MG63 (cell line): ENCODE results near the gene SPTBN5. TPM values are rescaled to one million over a fixed set of nuclear protein-coding genes. Genes with fewer than 3 reads are reported as not detected.

Experiments used
- DNase-seq: peaks from one replicate; pipeline ENCODE4 v3.0.0-alpha.2; 2020
- H3K27me3 ChIP-seq: fragments of 250-450 bp; sonication (Bioruptor Pico); 2 replicates; pipeline ENCODE4 v1.5.1; 2020; ENCODE audit warnings: mild to moderate bottlenecking, moderate library complexity
- H3K36me3 ChIP-seq: fragments of 250-450 bp; sonication (Bioruptor Pico); 2 replicates; pipeline ENCODE4 v1.5.1; 2020; ENCODE audit warnings: mild to moderate bottlenecking, moderate library complexity
- H3K4me3 ChIP-seq: fragments of 250-450 bp; sonication (Bioruptor Pico); 2 replicates; pipeline ENCODE4 v1.5.1; 2020; ENCODE audit warnings: mild to moderate bottlenecking, moderate library complexity
- H3K9me3 ChIP-seq: fragments of 250-450 bp; sonication (Bioruptor Pico); 2 replicates; pipeline ENCODE4 v1.5.1; 2020; ENCODE audit warnings: mild to moderate bottlenecking, moderate library complexity
- total RNA-seq: library from RNA; depleted of rRNA; stranded (reverse); fragments of >200 nt; shearing (Covaris generic); gene quantifications from 2 replicates; pipeline ENCODE4 v1.2.3, GENCODE V29; 2014; ENCODE audit warnings: low replicate concordance

The SPTBN5 gene
- total RNA-seq, 1 experiment from 2014 or later: 3.4 TPM

DNA sequence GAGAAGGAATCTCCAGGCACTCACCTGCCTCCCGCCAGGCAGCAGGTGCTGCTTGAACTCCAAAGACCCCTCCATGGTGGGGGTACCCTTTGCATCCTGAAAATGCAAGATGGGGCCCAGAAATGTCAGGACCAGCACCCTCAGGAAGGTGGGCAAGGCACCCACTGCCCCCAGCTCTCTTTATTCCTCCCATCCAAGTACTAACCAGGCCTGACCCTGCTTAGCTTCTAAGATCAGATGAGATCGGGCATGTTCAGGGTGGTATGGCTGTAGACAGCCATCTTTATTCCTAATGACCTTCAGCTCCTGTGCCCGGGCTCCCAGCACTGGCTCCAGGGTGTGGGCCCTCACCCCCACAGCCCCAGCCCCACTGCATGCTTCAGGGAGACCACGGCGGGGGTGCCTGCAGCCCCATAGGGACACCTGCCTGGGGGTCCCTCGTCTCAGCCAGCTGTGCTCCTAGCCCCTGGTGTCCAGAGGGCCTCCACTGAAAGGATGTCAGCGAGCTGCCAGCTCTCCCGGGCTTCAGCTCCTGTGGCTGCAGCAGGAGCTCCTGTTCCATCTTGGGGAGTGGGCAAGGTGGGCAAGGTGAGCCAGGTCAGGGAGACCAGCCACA lies 42.0 kb downstream of the SPTBN5 start:
- DNase-seq: no peak
- Histone ChIP-seq H3K9me3 (no peaks in the 10 kb centered on the region), H3K36me3 (no peaks in the 10 kb centered on the region), H3K27me3 (no peaks in the 10 kb centered on the region), H3K4me3 (no peak overlapping the region)

DNA sequence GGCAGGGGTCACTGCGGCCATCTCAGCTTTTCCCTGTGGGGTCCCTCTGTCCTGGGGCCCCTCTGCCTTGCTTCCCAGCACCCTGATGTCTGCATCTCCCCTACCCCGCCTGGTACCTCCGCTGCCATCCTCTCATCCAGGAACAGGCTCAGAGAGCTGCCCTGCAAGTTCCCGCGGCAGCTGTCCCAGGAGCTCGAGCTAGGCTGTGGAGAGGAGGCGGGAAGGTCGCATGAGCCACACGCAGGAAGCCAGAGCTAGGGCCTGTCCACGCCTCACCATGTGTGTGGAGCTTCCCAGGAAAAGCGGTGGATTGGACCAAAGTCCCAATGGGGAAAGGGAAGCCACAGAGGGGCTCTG lies 42.7 kb downstream of the SPTBN5 start:
- no peak for DNase-seq
- Histone ChIP-seq H3K4me3 (no peak overlapping the region), H3K9me3 (no peaks in the 10 kb centered on the region), H3K27me3 (no peaks in the 10 kb centered on the region), H3K36me3 (no peaks in the 10 kb centered on the region)

DNA sequence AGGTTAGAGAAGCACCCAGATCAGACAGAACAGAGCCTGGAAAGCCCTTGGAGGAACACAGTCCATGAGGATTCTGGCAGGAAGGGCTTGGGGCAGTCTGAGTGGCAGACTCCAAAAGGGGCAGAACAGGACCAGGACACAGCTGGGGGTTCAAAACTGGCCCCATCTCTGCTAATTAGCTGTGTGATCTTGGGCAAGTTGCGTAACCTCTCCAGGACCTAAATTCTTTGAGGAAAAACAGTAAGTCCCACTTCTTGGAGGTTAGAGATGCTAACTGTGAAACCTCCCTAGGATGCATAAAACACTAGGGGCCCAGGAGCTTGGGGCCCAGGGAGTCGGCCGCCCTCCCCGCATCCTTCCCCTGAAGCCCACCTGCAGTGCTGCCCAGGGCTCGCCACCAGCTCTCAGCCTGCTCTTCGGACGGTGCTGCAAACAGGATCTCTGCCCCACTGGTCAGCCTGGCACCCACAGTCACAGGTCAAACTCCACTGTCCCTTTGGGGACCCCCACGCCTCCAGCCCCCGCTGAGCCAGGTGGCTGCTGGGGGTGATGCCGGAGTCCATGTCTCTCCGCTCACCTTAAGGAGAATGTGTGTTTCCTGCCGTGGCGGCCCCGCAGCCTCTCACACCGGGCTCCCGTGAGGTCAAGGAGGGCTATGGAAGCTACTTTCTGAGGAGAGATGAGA lies 43.2 kb downstream of the SPTBN5 start:
- Histone ChIP-seq H3K9me3 (no peaks in the 10 kb centered on the region), H3K4me3 (no peak overlapping the region), H3K36me3 (no peaks in the 10 kb centered on the region), H3K27me3 (no peaks in the 10 kb centered on the region)
- no peak for DNase-seq

DNA sequence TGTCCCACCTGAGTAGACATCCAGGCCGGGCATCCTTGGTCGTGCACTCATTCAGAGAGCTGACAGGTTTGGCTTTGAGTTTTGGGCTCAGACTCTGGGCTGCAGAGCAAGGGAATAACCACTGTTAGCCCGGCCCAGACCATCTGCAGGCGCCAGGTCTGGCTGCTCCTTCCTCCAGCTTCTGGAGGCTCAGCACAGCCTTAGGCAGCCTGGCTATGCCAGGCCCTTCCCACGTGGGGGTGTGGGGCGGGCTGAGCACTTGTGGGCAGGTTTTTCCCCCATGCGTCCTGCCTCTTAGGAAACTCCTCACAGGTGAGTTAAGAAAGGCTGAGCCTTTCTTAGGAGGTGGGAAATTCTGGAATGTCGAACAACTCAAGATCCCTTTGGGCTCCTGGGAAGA lies 44.0 kb downstream of the SPTBN5 start:
- DNase-seq: no peak
- H3K36me3 ChIP-seq: no peaks in the 10 kb centered on the region
- no peaks in the 10 kb centered on the region for H3K9me3 ChIP-seq
- H3K27me3 ChIP-seq: no peaks in the 10 kb centered on the region
- H3K4me3 ChIP-seq: no peak overlapping the region

DNA sequence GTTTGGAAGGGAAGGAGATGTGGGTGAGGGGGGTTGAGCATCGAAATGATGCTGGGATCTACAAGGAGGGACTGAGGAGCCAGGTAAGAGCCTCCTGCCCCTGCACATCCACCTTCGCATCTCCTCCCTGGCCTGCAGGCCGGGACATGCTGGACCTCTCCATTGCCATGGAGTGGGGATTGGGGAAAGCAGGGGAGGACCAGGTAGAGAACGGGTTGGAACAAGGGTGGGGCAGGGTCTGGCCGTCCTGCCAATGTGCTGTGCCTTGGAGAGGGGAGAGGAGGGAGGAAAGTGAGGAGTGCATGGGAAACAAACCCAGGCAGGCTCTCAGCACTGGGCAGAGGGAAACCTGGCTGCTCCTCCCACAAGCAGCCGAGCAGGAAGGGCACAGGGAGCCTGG lies 44.6 kb downstream of the SPTBN5 start:
- DNase-seq: no peak
- Histone ChIP-seq H3K9me3 (no peaks in the 10 kb centered on the region), H3K27me3 (no peaks in the 10 kb centered on the region), H3K36me3 (no peaks in the 10 kb centered on the region), H3K4me3 (no peak overlapping the region)

DNA sequence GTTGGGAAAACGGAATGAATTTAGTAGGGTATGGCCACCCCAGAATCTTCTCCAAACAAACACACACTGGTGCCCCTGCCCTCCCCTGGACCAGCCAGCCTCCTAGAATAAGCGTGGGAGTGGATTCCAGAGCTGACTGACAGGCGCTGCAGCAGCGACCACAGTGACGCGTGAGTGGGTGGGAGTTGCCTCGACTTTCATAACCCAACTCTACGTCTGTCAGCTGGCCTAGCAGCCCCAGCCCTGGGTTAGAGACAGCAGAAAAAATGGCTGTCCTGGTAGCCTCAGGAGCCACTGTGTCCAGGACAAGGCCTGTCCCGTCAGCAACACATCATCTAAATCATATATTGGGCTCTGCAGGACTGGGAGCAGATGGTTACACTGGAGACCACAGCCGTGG lies 45.2 kb downstream of the SPTBN5 start:
- Histone ChIP-seq H3K4me3 (no peak overlapping the region), H3K27me3 (no peaks in the 10 kb centered on the region), H3K36me3 (no peaks in the 10 kb centered on the region), H3K9me3 (no peaks in the 10 kb centered on the region)
- DNase-seq: no peak

DNA sequence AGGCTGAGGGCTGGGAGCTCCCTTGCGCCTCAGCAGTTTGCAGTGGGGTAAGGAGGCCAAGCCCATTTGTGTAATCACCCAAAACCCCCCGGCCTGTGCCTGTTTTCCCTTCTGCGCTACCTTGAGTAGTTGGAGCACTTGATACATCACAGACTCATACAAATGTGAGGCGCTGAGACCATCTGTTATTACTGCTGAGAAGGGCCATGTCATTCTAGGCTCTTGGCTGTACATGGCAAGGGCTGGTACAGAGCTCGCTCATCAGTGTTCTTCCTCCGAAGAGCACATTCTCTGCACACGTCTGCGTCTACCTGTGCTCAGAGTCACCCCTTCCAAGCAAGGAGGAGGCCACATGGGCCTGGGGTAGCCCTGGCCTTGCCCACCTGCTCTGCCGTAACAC lies 45.9 kb downstream of the SPTBN5 start:
- H3K36me3 ChIP-seq: no peaks in the 10 kb centered on the region
- no peak for DNase-seq
- no peaks in the 10 kb centered on the region for H3K27me3 ChIP-seq
- H3K4me3 ChIP-seq: no peak overlapping the region
- H3K9me3 ChIP-seq: no peaks in the 10 kb centered on the region

DNA sequence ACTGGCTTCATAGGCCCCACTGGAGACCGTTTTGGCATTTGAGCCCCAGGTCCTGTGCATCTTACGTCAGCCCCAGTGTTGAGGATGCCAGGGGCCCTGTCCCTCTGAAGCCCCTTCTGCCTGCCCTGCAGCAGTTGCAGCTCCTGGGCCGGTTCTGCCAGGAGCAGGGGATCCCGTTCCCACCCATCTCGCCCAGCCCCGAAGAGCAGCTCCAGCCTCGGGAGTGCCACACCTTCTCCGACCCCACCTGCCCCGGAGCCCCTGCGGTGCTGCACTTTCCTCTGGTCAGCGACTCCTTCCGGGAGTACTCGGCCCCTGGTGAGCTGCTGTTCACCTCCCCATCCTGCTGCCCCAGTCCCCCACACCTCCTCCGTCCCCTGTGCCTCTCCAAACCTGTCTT lies 46.6 kb downstream of the SPTBN5 start:
- Histone ChIP-seq H3K27me3 (no peaks in the 10 kb centered on the region), H3K4me3 (no peak overlapping the region), H3K9me3 (no peaks in the 10 kb centered on the region), H3K36me3 (no peaks in the 10 kb centered on the region)
- DNase-seq: no peak

DNA sequence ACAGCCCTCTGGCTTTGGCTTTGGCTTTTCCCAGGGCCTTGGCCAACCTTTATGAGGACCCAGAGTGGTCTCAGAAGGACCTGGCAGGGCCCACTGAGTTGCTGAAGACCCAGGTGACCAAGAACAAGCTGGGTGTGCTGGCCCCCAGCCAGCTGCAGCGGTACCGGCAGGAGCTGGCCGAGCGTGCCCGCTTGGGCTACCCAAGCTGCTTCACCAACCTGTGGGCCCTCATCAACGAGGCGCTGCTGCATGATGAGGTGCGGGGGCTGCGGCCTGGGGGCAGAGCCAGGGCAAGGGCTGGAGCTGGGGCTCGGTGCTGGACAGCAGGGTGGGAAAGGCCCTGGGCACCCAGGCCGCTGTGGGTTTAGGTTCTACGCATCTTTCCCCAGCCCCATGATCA lies 49.0 kb downstream of the SPTBN5 start:
- no peak overlapping the region for H3K4me3 ChIP-seq
- no peaks in the 10 kb centered on the region for H3K27me3 ChIP-seq
- no peak for DNase-seq
- no peaks in the 10 kb centered on the region for H3K9me3 ChIP-seq
- H3K36me3 ChIP-seq: no peaks in the 10 kb centered on the region

DNA sequence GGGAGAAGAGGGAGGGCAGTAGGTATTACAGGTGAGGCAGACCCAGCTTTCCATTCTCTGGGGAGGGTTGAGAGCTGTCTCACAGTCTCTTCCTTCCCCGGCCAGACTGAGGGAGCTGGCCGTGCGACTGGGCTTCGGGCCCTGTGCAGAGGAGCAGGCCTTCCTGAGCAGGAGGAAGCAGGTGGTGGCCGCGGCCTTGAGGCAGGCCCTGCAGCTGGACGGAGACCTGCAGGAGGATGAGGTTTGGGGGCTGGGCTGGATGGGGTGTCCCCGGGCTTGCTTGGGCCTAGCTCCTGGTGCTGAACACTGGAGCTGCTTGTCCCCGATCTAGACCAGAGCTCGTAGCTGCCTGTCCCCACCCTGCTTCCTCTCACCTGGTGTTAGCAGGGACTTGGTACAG lies 50.3 kb downstream of the SPTBN5 start:
- Histone ChIP-seq H3K36me3 (no peaks in the 10 kb centered on the region), H3K9me3 (no peaks in the 10 kb centered on the region), H3K4me3 (no peak overlapping the region), H3K27me3 (no peaks in the 10 kb centered on the region)
- no peak for DNase-seq

DNA sequence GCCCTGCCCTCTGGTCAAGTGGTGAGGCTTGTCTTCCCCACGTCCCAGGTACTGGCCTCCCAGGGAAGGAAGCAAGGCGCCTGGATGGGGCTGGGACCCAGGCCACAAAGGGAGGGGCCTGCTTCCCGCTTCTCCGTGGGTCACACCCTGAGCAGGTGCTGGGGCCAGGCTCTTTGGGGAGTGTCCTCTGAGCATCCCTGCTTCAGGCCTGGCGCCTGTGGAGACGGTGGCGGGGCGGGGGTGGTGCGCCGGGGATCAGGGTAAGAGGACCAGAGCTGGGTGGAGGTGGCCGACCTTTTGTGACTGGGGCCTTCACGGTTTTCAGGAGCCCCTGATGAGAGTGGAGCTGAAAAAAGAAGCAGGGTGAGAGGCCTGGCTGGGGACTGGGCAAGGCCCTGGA lies 51.6 kb downstream of the SPTBN5 start:
- Histone ChIP-seq H3K36me3 (no peaks in the 10 kb centered on the region), H3K4me3 (no peak overlapping the region), H3K9me3 (no peaks in the 10 kb centered on the region), H3K27me3 (no peaks in the 10 kb centered on the region)
- DNase-seq: no peak

DNA sequence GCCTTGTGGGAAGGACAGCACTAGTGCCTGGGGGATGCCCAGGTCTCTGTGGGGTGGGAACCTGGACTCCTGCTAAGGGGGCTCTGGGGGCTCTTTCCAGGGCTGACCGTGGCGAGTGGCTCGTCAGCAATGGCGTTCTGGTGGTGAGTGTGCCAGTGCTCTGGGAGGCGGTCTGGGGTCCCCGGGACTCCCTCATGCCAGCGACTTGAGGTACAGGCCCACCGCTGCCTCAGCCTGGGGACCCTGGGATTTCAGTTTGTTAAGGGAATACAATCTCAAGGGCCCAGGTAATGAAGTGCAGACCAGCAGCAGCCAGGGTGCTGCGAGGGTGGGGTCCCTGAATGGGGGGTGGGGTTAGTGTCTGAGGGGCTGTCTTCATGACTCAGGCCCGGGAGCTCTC lies 52.7 kb downstream of the SPTBN5 start:
- H3K4me3 ChIP-seq: no peak overlapping the region
- H3K27me3 ChIP-seq: no peaks in the 10 kb centered on the region
- no peak for DNase-seq
- no peaks in the 10 kb centered on the region for H3K36me3 ChIP-seq
- no peaks in the 10 kb centered on the region for H3K9me3 ChIP-seq

DNA sequence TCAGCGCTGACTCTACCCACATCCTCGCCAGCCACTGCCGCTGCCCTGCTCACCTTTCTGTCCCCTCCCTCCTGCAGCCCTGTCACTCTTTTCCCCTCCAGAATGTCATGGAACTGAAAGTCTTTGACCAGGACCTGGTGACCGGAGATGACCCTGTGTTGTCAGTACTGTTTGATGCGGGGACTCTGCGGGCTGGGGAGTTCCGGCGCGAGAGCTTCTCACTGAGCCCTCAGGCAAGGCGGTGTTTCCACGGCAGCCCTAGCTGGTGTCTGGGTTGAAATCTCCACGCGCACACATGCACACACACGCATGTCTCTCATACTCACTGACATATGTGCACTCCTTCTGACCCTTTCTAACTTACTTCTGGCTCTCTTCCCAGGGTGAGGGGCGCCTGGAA lies 53.2 kb downstream of the SPTBN5 start:
- DNase-seq: no peak
- Histone ChIP-seq H3K27me3 (no peaks in the 10 kb centered on the region), H3K4me3 (no peak overlapping the region), H3K36me3 (no peaks in the 10 kb centered on the region), H3K9me3 (no peaks in the 10 kb centered on the region)

DNA sequence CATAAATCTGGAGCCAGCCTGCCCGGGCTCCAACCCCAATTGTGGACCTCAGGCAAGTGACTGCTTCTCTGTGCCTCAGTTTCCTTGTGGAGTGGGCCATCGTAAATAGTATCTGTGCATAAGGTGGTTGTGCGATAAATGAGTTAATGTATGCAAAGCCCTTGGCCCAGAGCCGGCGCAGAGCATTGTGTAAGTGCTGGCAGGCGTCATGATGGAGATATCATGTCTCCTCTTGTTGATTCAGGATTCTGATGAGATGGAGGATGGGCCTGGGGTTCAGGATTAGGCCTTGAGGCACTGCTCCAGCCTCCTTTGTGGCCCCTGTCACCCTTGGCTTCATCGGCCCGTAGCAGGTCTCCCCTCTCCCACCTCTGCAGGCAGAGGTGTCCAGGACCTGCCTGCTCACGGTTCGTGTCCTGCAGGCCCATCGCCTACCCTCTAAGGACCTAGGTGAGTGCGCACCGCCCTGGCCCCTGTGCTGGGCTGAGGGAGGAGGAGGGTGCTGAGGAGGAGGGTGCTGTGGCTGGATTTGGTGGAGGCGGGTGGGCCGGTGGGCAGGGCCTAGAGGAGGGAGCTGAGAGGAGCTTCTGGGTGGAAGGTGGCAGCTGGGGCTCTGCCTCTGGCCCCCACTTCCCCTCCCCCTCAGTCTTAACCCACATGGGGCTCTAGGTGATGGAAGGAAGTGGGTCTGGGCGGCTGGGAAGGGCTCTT lies 53.9 kb downstream of the SPTBN5 start:
- Histone ChIP-seq H3K9me3 (no peaks in the 10 kb centered on the region), H3K27me3 (no peaks in the 10 kb centered on the region), H3K36me3 (no peaks in the 10 kb centered on the region), H3K4me3 (no peak overlapping the region)
- no peak for DNase-seq

DNA sequence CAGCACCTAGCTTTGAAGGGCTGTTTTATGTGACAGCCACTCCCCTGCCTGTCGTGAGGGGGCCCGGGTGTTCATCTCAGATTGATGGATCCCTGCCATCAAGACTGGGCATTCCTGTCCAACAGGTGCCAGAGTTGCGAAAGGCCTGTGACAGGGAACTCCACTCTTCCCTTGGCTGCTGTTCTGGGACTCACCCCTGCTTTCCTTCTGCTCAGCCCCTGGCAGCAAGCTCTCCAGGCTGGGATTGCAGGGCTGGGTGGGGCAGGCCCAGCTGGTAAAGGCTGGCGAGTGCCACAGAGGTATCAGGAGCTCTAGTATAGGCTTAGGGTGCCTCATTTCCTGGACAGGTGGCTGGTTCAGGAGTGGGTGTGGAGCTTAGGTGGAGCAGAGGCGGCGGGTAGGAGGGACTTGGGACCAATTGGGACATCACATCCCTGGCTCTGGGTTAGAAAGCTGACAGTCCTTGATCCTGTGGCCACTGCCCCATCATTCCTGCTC lies 55.4 kb downstream of the SPTBN5 start, which contains the start of gene PLA2G4B:
Gene PLA2G4B (plus strand): TSS at position 448 of the 498 bp plus-strand sequence. CDS start 67 bp downstream, outside the sequence.
- H3K9me3 ChIP-seq: no peaks in the 10 kb centered on the region
- no peak for DNase-seq

DNA sequence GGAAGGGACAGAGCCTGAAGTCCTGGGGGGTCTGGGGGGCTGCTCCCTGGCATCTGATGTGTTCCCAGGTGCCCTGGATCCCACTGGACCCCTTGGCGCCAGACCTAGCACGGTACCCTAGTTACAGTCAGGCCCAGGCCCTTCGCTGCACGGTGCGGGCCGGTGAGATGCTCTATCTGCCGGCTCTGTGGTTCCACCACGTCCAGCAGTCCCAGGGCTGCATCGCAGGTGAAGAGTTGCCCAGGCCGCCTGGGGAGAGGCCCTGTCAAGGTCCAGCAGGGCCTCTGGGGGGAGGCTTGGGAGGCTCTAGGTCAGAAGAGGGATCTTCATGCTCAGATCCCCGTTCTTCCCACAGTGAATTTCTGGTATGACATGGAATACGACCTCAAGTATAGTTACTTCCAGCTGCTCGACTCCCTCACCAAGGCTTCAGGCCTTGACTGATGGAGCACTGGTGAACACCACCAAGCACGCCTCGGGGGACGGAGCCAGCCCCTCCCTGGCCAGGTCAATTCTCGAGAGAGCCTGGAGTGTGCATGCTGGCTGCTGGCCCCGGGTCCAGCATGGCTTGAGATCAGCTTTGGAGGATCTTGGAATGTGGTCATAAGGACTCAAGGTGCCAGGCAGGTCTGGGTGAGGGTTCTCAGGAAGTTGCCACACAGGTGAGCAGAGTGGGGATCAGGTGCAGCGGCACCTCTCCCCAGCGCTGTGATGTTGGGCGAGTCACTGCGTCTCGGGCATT lies 57.0 kb downstream of the SPTBN5 start:
- Histone ChIP-seq H3K9me3 (no peaks in the 10 kb centered on the region), H3K4me3 (no peak overlapping the region), H3K36me3 (no peaks in the 10 kb centered on the region), H3K27me3 (no peaks in the 10 kb centered on the region)
- DNase-seq: no peak

More for the DNA sequence above, 55.4 kb downstream of the SPTBN5 start, which contains the start of gene PLA2G4B:
- Histone ChIP-seq H3K36me3 (no peaks in the 10 kb centered on the region), H3K4me3 (no peak within 1 kb of the TSS), H3K27me3 (no peaks in the 10 kb centered on the region)

DNA sequence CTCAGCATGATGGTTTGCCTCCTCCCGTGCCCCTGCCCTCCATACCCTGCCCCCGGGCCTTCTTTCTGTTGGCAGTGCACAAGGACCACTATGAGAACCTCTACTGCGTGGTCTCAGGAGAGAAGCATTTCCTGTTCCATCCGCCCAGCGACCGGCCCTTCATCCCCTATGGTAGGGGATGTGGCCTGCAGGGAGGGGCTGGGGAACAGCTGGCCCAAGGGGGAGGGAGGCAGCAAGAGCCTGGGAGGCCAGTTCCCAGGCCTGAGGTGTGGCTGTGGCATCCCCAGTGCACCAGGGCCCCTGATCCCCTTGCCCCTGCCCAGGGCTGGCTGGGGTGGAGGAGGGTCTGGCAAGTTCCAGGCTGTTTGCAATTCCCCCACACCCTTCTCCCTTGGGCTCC lies 57.8 kb downstream of the SPTBN5 start:
- H3K4me3 ChIP-seq: no peak overlapping the region
- no peaks in the 10 kb centered on the region for H3K27me3 ChIP-seq
- no peak for DNase-seq
- H3K9me3 ChIP-seq: no peaks in the 10 kb centered on the region
- H3K36me3 ChIP-seq: no peaks in the 10 kb centered on the region
